Liver (tissue), 3 donors: ENCODE measurements around the gene MYBPC2.

Experiments used
- ATF3 ChIP-seq: IDR thresholded peaks from 2 replicates; pipeline ENCODE4 v1.6.1; 2016; ENCODE audit warnings: antibody characterized with exemption
- GABPA ChIP-seq, 2 donors: IDR thresholded peaks in 1 of 2; conservative IDR thresholded peaks in 1 of 2; 2 replicates each; pipeline ENCODE4 v1.6.1; 2016; ENCODE audit warnings: antibody characterized with exemption in 2 of 2, mild to moderate bottlenecking in 1 of 2, moderate library complexity in 1 of 2
- HNF4A ChIP-seq, 2 donors: conservative IDR thresholded peaks; 2 replicates each; pipeline ENCODE4 v1.6.1; 2016; ENCODE audit warnings: antibody characterized with exemption in 2 of 2, mild to moderate bottlenecking in 2 of 2
- HNF4G ChIP-seq: IDR thresholded peaks from 2 replicates; pipeline ENCODE4 v1.6.1; 2016; ENCODE audit warnings: antibody characterized with exemption
- JUND ChIP-seq, 2 donors: IDR thresholded peaks; 2 replicates each; pipeline ENCODE4 v1.6.1; 2016; ENCODE audit warnings: antibody characterized with exemption in 2 of 2
- RAD21 ChIP-seq, 2 donors: IDR thresholded peaks; 2 replicates each; pipeline ENCODE4 v1.6.1; 2016; ENCODE audit warnings: antibody characterized with exemption in 2 of 2, mild to moderate bottlenecking in 2 of 2
- SP1 ChIP-seq: IDR thresholded peaks from 2 replicates; pipeline ENCODE4 v1.6.1; 2018; ENCODE audit warnings: antibody characterized with exemption, mild to moderate bottlenecking
- TAF1 ChIP-seq: conservative IDR thresholded peaks from 2 replicates; pipeline ENCODE4 v1.6.1; 2016; ENCODE audit warnings: antibody characterized with exemption, mild to moderate bottlenecking
- YY1 ChIP-seq: IDR thresholded peaks from 2 replicates; pipeline ENCODE4 v1.6.1; 2016; ENCODE audit warnings: antibody characterized with exemption, mild to moderate bottlenecking
- ZBTB33 ChIP-seq: IDR thresholded peaks from 2 replicates; pipeline ENCODE4 v1.6.1; 2016; ENCODE audit warnings: antibody characterized with exemption
- TF ChIP-seq, protein P1 (sequence below): fragments of 150-350 bp; IDR thresholded peaks from 2 replicates; pipeline ENCODE4 v1.5.1; 2017; ENCODE audit warnings: improper control_type of control experiment, low read depth, low read length; ENCODE audit not compliant: missing input control
- TF ChIP-seq, protein P2 (sequence below): IDR thresholded peaks from 2 replicates; pipeline ENCODE4 v1.6.1; 2016; ENCODE audit warnings: antibody characterized with exemption, mild to moderate bottlenecking
- donor health status: healthy.
- donor health status: healthy.

- TF ChIP-seq YY1 (no peak), HNF4G (no peak), TAF1 (no peak), GABPA (IDR thresholded peaks at IDR 0.05 in 1 of 2, conservative IDR thresholded peaks at IDR 0.05 in 1 of 2) (no peak), HNF4A (conservative IDR thresholded peaks at IDR 0.05) (no peak), RAD21 (IDR thresholded peaks at IDR 0.05) (no peak), JUND (IDR thresholded peaks at IDR 0.05) (no peak), SP1 (no peak), ZBTB33 (no peak), ATF3 (no peak)
- TF ChIP-seq, protein P1, sequence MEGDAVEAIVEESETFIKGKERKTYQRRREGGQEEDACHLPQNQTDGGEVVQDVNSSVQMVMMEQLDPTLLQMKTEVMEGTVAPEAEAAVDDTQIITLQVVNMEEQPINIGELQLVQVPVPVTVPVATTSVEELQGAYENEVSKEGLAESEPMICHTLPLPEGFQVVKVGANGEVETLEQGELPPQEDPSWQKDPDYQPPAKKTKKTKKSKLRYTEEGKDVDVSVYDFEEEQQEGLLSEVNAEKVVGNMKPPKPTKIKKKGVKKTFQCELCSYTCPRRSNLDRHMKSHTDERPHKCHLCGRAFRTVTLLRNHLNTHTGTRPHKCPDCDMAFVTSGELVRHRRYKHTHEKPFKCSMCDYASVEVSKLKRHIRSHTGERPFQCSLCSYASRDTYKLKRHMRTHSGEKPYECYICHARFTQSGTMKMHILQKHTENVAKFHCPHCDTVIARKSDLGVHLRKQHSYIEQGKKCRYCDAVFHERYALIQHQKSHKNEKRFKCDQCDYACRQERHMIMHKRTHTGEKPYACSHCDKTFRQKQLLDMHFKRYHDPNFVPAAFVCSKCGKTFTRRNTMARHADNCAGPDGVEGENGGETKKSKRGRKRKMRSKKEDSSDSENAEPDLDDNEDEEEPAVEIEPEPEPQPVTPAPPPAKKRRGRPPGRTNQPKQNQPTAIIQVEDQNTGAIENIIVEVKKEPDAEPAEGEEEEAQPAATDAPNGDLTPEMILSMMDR, result no peak
- TF ChIP-seq, protein P2, sequence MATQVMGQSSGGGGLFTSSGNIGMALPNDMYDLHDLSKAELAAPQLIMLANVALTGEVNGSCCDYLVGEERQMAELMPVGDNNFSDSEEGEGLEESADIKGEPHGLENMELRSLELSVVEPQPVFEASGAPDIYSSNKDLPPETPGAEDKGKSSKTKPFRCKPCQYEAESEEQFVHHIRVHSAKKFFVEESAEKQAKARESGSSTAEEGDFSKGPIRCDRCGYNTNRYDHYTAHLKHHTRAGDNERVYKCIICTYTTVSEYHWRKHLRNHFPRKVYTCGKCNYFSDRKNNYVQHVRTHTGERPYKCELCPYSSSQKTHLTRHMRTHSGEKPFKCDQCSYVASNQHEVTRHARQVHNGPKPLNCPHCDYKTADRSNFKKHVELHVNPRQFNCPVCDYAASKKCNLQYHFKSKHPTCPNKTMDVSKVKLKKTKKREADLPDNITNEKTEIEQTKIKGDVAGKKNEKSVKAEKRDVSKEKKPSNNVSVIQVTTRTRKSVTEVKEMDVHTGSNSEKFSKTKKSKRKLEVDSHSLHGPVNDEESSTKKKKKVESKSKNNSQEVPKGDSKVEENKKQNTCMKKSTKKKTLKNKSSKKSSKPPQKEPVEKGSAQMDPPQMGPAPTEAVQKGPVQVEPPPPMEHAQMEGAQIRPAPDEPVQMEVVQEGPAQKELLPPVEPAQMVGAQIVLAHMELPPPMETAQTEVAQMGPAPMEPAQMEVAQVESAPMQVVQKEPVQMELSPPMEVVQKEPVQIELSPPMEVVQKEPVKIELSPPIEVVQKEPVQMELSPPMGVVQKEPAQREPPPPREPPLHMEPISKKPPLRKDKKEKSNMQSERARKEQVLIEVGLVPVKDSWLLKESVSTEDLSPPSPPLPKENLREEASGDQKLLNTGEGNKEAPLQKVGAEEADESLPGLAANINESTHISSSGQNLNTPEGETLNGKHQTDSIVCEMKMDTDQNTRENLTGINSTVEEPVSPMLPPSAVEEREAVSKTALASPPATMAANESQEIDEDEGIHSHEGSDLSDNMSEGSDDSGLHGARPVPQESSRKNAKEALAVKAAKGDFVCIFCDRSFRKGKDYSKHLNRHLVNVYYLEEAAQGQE, result no peak
Observed at GRCh38 chr19:50510121-50510670, 77.5 kb downstream of the MYBPC2 start.
